Stimulated activated CD4-positive, alpha-beta T cell treated with anti-CD3 and anti-CD28 coated beads, Interleukin-2, amount 100 ng/mL, for 24 hours (primary cell): ENCODE data around the gene BRD7.

ENCODE experiments used
- DNase-seq, 2 donors: peaks; one replicate each; pipeline ENCODE4 v3.0.0-alpha.2; 2020

BRD7 gene

DNA sequence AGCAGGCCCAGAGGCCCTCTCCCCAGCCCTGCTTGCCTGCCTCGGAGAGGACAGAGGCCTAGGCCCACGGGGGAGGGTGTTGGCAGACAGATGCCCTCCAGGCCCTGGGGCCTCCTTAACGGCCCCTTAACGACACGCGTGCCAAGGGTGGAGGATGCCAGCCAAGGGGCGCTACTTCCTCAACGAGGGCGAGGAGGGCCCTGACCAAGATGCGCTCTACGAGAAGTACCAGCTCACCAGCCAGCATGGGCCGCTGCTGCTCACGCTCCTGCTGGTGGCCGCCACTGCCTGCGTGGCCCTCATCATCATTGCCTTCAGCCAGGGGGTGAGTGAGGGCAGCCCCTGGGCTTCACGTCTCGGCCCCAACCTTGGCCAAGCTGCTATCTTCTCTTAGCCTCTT, 80.8 kb downstream of the BRD7 start:
- no peak for DNase-seq

DNA sequence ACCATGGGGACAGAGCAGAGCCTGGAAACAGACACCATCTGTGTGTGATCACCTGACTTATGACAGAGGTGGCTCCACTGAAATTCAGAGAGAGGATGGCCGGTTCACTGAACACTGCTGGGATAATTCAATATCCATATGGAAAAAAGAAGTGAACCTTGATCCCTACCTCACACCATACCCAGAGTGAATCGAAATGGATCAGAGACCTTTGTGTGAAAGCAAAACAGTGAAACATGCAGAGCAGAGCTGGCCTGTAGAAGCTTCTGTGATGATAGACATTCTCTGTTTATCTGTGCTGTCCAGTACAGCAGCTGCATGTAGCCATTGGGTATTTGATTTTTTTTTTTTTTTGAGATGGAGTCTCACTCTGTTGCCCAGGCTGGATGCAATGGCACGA, 82.1 kb downstream of the BRD7 start:
- DNase-seq, result no peak

DNA sequence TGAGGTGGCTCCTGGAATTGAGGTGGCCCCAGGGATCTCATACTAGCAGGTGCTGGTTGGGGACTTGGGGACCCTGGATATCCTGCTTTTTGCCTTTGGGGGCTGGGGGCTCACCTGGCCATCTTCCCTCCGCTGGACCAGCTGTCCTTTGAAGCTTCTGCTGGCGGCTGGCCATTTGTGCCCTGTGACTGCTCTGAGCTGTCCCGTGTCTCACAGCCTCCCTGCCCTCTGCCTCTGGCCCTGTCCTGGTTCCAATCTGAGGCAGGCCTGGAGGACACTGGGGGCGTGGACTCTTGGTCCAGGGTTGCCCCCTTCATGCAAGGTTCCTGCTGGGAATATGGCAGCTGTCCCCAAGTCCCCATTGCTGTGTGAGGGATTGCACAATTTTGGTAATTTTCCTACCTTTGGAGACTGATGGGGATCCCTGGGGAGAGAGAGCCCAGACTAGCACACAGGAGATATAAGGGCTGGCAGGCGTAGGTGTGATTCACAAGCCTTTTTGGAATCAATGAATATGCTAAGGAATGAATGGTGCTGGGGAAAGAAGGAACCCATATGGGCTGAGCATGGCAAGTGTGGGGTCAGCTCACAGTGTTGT, 83.3 kb downstream of the BRD7 start:
- no peak for DNase-seq

DNA sequence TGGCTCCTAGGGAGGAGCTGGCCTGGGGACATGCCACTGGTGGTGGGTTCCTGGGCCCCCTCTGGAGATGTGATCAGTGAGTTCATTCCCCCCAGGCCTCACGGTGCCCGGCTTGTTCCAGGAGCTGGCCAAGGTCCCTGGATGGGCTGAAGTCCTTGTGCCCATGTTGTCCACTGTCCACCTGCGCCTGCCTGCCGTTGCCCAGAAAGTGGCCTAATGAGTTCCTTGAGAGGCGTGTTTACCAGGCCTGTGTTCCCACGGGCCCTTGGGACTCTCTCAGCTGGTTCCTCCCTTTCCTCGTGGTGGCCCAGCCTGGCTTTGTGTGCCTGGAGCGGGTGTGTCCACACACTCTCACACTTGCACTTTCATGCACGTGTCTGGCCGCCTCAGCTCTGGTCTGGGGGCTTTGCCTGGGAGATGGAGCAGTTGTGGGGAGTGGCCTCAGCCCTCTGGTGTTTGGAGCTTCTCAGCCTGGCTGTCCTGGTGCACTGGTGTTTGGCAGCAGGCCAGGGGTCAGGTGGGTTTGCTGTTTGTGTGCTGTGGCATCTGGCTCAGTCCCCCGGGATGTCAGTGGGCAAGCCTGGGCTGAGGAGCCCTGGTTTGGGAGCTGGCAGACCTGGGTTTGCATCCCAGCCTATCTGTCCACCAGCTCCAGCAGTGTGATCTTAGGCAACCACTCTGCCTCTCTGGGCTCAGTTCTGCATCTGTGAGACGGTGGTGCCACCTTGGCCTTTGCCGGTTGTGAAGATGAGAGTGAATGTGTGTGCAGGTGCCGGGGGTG, 84.5 kb downstream of the BRD7 start:
- DNase-seq, result no peak

DNA sequence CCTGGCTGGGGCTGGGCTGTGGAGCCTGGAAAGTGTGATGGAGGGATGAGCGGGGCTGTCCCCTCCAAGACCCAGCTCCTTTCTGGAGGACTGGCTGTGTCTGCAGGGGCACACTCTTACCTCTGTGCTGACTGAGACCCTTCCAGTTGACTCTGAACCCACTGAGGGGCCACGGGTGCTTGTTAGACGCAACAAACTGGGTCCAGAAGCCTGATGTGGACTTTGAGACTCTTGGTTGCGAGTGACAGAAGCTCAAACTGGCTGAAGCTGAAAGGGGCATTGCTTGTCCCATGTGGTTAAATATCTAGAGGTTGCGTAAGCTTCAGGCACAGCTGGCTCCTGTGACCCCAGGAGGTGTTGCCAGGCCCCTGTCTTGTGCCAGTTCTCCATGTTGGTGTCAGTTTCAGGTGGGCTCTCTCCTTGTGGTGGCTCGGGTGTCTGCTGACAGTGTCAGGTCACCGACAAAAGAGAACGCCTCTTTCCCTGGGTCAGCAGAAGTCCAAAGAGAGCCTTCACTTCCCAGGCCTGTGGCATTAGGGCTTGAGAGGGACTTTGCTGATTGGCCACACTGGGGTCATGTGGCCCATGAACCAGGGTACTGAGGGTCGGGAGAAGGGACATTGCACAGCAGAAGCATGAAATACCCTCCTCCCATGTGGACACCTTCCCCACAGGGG, 85.7 kb downstream of the BRD7 start:
- no peak for DNase-seq

DNA sequence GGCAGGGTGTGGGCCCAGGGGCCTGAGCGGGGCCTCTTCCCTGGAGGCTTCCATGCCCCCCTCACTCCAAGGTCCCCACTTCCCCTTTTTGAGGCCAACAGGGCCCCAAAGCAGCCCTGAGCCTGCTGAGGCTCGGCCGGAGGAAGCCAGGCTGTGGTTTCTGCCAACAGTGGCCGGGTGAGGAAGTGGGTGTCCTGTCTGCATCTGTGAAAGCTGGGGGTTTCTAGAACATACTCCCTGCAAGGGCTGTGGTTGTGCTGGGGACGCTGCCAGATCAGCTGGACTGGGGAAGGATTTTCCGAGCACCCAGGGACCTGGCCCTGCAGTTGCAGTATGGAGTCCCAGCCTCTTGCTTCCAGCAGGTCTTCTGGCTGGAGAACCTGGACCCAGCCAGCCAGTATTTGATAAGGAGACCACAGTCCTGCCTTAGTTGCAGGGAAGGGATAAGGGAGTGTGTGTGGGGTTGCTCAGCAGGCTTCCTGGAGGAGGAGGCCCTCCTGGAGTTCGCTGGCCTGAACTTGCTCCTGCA, 86.7 kb downstream of the BRD7 start:
- DNase-seq, result peak; percentile 44 to 48

DNA sequence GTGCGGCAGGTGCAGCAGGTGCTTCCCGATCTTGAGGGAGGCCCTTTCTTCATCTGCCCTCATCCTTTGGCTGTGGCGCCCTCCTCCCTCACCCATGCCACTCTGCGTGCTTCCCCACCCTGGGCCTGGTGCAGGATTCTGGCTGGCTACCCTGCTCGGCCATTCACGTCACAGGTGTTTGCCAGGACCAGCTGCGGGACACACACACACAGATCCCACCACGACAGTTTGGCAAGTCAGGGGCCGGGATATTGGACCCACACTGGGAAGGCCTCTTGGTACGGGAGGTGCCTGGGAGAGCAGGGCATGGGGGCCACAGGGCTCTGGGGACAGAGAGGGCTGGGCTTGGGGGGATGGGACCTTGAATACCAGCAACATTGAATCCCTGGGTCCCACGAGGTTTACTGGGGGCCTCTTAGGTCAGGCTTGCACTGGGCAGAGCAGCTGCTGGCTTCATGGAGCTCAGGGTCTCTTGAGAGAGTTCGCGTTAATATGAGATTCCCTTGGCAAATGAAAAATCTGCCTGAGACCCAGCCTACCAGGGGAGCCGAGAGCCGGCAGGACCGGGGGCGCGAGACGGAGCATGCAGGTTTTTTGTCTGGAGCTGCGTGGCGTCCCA, 87.3 kb downstream of the BRD7 start:
- no peak for DNase-seq

DNA sequence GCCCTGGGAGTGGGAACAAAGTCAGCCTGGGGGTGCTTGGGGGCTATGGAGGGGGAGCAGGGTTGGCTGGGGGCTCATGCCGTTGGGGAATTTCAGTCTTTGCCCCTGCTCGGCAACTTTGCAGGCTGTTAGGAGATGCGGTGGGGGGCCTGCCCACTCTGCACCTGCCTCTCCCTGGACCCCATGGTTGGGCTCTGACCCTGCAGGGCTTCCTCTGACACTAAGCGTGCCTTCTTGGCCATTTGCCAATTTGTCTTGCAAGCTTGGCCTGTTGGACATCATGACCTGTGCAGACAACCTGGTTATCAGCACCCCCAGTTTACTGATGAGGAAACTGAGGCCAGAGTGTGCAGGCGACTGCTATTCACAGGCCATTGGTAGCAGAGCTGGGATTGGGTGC, 87.9 kb downstream of the BRD7 start:
- DNase-seq, result no peak

DNA sequence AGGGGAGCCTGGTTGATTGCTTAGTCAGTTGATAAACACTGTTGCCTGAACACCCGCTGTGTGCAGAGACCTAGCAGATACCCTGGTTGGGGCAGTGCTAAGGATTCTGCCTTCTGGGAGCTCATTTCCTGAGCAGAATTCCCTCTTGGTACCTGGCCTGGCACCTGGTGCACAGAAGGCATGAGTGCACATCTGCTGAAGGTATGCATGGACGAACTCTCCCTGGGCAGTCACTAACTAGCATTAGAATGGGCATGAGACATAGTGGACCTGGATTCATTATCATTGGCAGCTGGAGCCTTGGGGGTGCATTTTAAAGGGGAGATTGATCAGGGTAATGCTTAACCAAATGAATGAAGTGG, 89.3 kb downstream of the BRD7 start:
- DNase-seq, result no peak

DNA sequence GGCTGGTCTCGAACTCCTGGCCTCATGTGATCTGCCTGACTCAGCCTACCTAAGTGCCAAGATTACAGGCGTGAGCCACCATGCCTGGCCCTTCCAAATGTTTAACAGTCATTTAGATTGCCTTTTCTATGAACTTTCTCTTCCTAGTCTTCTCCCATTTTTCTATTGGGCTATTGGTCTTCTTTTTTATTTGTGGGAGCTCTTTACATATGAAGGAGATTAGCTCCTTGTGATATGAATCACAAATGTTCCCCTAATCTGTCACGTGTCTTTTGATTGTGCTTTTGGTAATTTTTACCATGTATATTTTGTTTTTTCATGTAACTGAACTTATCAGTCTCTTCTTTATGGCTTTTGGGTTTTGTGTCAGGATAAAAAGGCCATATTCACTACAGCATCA, 90.5 kb downstream of the BRD7 start:
- no peak for DNase-seq

DNA sequence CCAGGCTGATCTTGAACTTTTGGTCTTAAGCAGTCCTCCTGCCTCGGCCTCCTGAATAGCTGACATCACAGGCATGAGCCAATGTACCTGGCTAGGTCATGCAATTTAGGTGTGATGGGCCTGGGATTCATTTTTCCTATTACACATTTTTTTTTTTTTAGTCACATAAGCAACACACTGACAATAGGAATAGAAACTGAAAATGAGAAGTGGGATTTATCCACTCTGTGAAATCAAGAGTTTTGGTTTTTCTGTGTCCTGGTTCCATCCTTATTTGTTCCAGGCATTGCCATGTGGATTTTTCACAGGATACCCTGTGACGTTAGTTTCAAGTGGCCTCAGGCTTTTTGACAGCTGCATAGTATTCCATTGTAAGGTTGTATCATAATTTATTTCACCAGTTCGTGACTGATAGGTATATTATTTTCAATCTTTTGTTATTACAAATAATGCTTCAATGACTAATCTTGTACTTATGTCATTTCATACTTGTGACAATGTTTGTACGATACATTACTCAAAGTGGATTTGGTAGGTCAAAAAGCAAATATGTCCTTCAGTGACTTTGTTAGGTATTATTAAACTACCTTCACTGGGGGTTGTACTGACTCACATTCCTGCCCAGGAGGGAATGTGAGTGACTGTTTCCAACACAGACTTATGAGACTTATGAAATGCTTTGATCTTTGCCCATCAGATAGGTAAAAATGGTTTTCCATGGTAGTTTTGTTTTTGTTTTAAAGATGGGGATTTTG, 91.8 kb downstream of the BRD7 start:
- DNase-seq, result no peak

DNA sequence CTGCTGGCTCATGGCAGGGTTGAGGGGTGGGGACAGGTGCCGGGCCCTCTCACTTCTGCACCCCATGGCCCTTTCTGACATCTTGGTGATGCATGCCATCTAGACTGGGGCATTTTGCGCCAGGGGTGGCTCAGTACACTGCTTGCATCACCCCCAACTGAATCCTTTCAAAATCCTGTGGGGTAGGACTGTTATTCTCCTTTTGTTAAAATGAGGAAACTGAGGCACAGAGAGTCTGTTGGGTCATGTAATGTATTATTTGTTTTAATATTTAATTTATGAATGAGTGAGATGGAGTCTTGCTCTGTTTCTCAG, 92.5 kb downstream of the BRD7 start:
- no peak for DNase-seq

DNA sequence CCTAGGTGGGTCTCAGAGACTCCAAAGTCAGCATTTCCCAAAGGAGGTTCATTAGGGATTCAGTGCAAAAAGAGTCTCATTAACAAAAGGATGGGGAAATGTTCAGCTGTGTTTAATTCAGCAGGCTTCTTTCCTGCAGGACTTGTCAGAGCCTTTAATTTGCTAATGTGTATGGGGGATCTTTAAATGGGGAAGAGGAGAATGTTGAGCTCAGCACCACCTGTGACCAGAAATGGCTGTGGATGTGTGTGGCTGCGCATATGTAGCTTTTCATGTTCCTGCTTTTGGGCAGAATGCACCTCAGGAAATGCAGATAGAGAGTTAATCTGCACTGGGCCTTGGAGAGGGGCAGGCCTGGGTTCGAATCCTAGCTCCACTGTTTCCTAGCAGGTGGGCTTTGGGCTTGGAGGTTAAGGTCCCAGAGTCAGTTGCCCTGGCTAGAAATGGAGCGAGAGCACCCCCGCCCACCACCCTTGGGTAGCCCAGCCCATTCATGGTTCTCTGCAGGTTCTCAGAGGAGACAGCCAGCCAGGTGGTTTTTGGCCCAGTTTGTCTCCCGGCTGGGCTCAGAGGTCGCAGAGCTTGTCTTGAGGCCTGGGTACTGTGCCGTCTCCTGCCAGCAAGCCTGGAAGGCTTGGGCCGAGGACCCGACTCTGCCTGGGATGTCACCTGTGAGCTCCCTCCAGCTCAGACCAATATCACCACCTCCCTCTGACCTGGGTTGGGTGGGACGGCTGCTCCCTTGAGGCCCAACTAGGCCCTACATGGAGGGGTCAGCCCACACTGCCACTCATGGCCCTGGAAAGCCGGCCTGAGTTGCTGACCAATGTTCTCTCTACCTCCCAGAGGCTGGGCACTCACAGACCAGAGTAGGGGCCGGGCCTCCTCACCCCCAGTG, 93.1 kb downstream of the BRD7 start:
- no peak for DNase-seq

DNA sequence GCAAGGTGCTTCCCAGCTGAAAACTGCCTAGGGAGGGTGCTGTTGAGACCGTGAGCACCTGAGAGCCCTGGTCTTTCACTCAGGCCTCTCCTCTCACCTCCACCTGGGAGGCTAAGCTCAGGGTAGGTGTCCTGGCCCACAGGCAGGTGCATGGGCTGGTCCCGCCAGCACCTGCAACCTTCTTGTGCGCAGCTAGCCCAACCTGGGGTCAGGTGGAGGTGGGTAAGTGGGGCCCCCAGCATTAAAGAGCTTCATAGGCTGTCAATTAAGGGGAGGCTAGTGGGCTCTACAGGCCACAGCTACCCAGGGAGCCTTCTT, 93.7 kb downstream of the BRD7 start:
- DNase-seq, result no peak

DNA sequence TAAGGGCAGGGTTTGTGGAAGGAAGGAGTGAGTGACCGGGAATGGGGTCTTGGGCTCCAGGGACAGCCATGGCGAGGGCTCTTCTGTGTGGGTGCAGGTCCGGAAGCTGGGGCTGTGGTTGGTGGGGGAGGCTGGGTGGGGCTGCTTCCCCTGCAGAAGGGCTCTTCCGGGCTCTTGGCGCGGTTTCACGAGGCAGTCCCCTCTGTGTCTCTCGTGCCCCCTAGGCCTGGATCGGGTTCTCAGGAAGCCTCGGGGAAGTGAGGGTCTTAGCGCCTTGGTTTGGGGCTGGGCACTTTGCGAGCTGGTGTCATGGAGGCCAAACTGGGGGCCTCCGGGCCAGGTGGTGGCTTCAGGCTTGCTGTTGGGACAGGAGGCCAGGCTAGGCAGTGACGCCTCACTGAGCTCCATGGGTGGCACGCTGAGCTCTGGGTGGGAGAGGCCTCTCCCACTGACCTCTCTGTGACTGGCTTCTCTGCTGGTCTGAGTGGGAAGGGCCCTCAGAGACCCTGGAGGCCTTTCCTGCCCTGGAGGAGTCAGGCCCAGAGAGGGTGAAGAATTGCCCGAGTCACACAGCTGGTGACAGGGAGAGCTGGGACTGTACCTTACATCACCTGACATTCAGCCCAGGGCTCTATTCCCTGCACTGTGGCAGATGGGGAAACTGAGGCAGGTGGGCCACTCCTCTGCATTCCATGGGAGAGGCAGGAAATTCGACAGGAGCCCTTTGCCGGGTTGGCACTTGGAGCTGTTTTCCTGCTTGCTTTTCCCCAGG, 94.3 kb downstream of the BRD7 start:
- peak; percentile 45 to 49 for DNase-seq

DNA sequence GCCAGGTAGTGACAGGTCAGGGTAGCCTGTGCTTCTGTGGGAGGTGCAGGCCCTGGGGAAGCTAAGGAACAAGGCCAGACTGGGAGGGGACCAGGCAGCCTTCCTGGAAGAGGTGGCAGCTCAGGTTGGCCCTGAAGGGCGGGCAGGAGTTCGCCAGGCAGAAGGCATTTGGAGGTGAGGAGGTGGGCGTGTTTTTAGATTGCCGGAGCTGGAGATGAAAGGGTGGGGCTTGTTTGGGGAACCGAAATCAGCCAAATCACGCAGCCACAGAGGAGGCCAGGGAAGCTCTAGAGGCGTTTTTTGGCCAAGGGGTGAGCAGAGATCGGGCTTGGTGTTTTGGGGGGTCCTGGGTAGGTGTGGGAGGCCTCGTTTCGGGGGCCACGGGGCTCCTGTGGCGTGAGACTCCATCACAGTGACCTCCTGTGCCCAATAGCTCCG, 94.9 kb downstream of the BRD7 start:
- DNase-seq, result peak; percentile 50 to 56

DNA sequence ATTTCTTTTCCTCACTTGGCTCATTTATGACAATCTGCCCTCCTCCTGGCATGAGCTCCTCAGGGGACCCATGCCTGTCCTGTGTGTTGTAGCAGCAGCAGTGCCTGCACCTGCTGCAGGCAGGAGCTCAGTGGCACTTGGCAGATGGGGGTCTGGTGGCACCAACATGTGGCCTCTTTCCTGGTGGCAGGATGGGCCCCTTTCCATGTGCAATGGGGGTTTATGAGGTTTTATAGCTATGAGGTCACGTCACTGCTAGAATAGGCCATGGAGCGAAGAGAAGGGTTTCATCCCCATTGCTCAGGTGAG, 95.5 kb downstream of the BRD7 start:
- no peak for DNase-seq

DNA sequence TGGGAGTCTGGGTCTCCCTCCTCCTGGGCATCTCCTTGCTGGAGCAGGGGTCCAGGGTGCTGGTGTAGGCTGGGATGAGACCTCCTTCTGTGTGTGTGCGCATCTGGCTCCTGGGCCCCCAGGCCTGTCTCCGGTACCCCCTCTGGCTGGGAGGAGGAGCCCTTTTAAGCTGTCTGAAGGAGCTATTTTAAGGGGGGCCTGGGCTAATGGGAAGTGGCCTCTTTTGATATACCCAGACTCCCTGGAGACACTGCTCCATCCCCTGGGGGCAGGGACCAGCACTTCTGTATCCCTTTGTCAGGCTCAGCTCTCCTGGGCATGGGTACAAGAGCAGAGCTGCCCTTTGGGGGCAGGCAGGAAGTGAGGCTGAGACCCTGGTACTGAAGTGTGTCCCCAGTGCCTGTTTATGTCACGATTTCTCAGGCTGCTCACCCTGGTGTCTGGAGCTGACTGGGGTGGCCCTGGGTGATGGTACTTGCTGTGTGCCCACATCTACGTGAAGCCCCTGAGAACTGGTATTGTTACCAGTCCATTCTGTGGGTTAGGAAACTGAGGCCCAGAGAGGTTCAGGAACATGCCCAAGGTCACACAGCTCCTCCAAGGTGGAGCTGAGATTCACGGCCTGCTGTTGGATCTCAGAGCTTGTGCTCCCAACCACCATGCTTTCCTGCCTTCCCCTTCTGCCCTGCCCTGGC, 96.0 kb downstream of the BRD7 start:
- no peak for DNase-seq

DNA sequence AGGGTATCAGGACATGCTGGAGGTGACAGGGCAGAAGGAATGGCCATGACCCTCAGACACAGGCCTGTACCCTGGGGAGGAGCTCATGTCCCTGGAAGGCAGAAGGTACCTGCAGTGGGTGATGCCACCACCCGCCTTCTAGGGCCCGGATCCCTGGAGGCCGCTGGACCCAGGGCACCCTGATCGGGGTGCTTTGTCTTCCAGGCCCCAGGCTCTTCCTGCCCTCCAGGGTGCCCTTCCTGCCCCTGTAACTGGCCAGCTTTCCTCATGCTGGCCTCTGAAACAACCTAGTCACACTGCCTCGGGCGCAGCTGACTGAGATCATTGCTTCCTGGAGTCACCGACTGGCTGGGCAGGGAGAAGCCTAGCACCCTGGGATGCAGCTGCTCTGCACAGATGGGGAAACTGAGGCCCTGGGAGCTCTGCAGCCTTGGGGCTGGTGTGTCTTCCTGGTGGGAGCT, 96.6 kb downstream of the BRD7 start:
- DNase-seq, result no peak

DNA sequence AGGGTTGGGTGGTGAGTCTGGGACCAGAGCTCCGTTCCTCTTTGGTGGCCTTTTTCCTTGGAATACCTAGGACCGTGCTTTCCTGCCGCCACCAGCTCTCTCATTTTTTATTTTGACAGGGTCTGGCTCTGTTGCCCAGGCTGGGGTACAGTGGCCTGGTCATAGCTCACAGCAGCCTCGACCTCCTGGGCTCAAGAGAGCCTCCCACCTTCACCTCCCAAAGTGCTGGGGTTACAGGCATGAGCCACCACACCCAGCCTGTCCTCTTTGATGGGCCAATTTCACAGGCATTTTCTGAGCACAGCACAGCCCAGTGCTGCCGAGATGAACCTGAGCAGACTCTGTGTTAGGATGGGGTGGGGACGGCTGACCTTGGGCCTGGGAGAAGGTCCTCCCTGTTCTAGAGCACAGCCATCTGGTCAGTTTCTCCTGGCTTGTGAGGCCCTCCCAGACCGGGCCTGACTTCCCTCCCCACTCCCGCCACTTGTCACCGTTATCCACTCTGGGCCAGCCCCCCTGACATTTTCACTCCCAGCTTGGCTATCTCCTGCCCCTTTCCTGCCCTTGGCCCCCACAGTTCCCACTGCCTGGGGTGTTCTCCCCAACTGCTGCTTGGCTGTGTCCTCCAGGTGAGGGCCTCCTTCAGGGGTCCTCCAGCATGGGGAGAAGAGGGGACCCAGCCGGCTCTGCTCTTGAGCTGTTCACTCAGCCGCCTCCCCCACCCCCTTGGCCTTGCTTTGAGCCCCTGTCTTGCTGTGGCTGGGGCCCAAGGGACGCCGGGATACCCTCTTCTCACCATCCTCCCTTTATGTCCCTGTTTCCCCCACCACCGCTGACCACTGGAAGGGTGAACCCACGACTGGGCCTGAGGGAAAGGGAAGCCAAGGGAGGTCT, 97.4 kb downstream of the BRD7 start:
- DNase-seq, result no peak
